Smooth muscle cell of the pulmonary artery (primary cell): ENCODE measurements around the gene SELENOW. TPM values are rescaled to one million over a fixed set of nuclear protein-coding genes. Genes with fewer than 3 reads are reported as not detected.

ENCODE experiments used
- total RNA-seq: library from RNA; depleted of rRNA; stranded (reverse); fragments of >200 nt; gene quantifications from 2 replicates; pipeline ENCODE4 v1.2.3, GENCODE V29; 2014

The SELENOW gene
- total RNA-seq = 129 and 188 TPM in 2 replicates

DNA sequence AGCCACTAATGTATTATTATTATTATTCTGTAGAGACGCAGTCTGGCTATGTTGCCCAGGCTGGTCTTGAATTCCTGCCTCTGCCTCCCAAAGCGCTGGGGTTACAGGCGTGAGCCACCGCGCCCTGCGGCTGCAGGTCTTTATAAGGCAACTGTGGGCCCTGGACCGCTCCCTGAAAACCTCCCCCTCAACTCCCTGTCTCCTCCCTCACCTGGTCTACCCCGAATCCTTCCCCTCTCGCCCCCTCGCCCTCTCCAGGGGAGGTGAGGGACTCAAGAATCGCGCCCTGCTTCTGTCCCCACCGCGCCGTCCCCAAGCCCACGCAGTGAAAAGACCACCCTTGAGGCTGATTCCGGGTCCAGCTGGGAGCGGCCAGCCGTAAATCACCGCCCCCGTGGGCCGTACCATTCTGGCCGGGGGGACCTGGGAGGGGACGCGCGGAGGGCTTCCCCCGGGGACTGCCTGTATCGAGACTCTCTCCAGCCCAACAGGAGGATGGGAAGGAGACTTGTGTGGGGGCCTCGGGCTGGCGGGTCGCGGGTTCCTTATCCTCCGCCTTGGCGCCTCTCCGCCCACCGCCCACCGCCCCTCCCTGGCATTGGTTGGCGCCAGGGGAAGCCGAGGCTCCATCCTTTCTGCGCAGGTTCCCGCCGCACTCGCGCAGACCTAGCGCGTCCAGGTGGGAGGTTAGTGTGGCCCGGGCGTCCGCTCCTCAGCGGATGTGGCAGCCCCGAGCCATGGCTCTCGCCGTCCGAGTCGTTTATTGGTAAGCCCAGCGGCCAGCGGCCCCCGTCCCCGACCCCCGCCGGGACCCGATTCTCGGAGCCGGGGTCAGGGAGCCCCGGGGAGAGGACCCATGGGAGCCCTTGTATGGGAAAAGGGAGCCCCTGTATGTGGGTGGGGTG is at the start of gene SELENOW:
SELENOW (plus strand) TSS at position 655 of the 905 bp plus-strand sequence; CDS start at position 738, 83 bp downstream.

GRCh38 chr19:47745010-47745901 is 33.2 kb upstream of the SELENOW start, which contains the start of gene NOP53:
Gene NOP53, plus strand, starts transcription at chr19:47745546. Its CDS starts 14 bp downstream, at chr19:47745560.

DNA sequence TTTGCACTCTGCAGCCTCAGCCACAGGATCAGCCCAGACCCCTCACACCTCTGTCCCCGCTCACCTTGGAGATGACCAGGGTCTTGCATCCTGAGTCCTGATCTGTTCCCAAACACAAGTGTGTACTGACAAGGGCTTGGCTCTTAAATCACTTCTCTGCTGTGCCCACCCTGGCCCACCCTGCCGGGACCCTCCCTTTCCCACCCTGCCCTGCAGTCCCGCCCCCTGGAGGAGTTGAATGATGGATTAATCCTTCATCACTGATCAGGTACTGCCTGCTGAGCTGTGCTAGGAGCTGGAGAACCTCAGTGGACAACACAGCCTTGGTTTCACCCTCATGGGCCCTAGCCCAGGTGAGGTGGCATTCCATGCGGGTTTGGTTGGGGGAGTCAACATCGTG is 25.9 kb downstream of the SELENOW start, which contains the start of gene TPRX1:
TPRX1 (minus strand) TSS at position 101 of the 400 bp plus-strand sequence; CDS start at position 89, 12 bp downstream.

GRCh38 chr19:47821460-47822020 is 43.0 kb downstream of the SELENOW start, which contains the start of gene CRX:
Gene CRX, plus strand, starts transcription at chr19:47821937. Its CDS starts 12,507 bp downstream, at chr19:47834444.

Other genes starting within 250 kb of the SELENOW start
- 0.07 and 0.17 TPM in 2 replicates for gene ZNF541, start 205.6 kb upstream of the SELENOW start, total RNA-seq
- gene BICRA, start 169.6 kb upstream of the SELENOW start, total RNA-seq = 6.0 and 7.8 TPM in 2 replicates
- gene EHD2, start 65.3 kb upstream of the SELENOW start, total RNA-seq = 370 and 456 TPM in 2 replicates
- gene NOP53, start 33.2 kb upstream of the SELENOW start, total RNA-seq = 56.9 and 66.8 TPM in 2 replicates
- gene TPRX1, start 25.8 kb downstream of the SELENOW start, total RNA-seq = not detected in 2 replicates
- gene CRX, start 43.2 kb downstream of the SELENOW start, total RNA-seq = not detected in 2 replicates
- not detected in 2 replicates for gene TPRX2, start 80.5 kb downstream of the SELENOW start, total RNA-seq
- not detected in 2 replicates for gene SULT2A1, start 107.6 kb downstream of the SELENOW start, total RNA-seq
- not detected in 2 replicates for gene BSPH1, start 213.5 kb downstream of the SELENOW start, total RNA-seq
- gene ELSPBP1, start 215.9 kb downstream of the SELENOW start, total RNA-seq = not detected in 2 replicates